ENCODE results near the gene FOXC1. TPM values are rescaled to one million over a fixed set of nuclear protein-coding genes. Genes with fewer than 3 reads are reported as not detected.

Gene FOXC1
- total and polyA plus RNA-seq, 10 of the 15 experiments (the other 5 are each of a cell fraction or from before 2014, with no cell fraction given) = 0.13 to 1.5 (median 0.48) TPM; not detected in 2

GRCh38 chr6:1629316-1629715, 19.6 kb downstream of the FOXC1 start:
- RAD21 ChIA-PET (ENCODE audit: unreplicated experiment) = no interaction called here
- SMC1A ChIA-PET (ENCODE audit: uncharacterized antibody, unreplicated experiment) = no interaction called here
- WGBS (ENCODE audit: insufficient coverage, insufficient replicate concordance, low lambda C conversion rate, missing lambda C conversion rate) = 92% methylated on average over 14 of the region's 14 CpGs
- H3K27ac ChIP-seq (ENCODE audit: control insufficient read depth, insufficient read depth) = no peak overlapping the region
- CTCF ChIA-PET = interaction anchor here (1.2 kb wide), 1 partner anchor 23 kb away, joined by 4 read pairs; no protein-coding TSS in a partner anchor
- H2AFZ ChIP-seq (ENCODE audit: control insufficient read depth, low read depth, low read length) = no peak overlapping the region
- DNase-seq (ENCODE audit: low read depth, low spot score) = no peak
- POLR2A ChIA-PET = no interaction called here
- peaks cover 4 to 10% of the 10 kb centered on the region in 2 experiments for H3K27me3 ChIP-seq (replicated peaks in 1 of 2; ENCODE audit: control insufficient read depth in 2 of 2, insufficient read depth in 2 of 2, low read length in 1 of 2)
- H3K4me3 ChIP-seq = no peak overlapping the region
- 0 out of 2 replicates have a peak, but pooled peaks cover 3% of the 10 kb centered on the region for H4K20me1 ChIP-seq (ENCODE audit: control insufficient read depth, insufficient read depth)
- no peak for FAIRE-seq
- H3K36me3 ChIP-seq (ENCODE audit: control insufficient read depth in 2 of 2, insufficient read depth in 2 of 2, low read length in 1 of 2) = no peaks in the 10 kb centered on the region
- H3K4me2 ChIP-seq (ENCODE audit: control insufficient read depth, insufficient read depth) = no peak overlapping the region
- TF ChIP-seq RFX5 (IDR thresholded peaks at IDR 0.05; ENCODE audit: low read depth, low read length) (no peak), E2F4 (IDR thresholded peaks at IDR 0.05; ENCODE audit: low read depth, low read length) (no peak)
- H3K9me3 ChIP-seq (replicated peaks; ENCODE audit: control insufficient read depth, insufficient read depth, low read length) = no peaks in the 10 kb centered on the region
- no peak overlapping the region for H3K9ac ChIP-seq (ENCODE audit: control insufficient read depth, insufficient read depth, low read length)
- no TSS peak for BruUV-seq (replicated peaks)
- in situ Hi-C loops (cut with MboI) (no loop called here), intact Hi-C loops (cut with micrococcal nuclease; ENCODE audit: unreplicated experiment) (no loop called here)
- ATAC-seq = no peak
- no peaks in the 10 kb centered on the region for H3K79me2 ChIP-seq (ENCODE audit: control insufficient read depth, insufficient read depth, low read length)
- peaks cover 5% of the 10 kb centered on the region for H3K4me1 ChIP-seq (ENCODE audit: control insufficient read depth, insufficient read depth, low read length)

DNA sequence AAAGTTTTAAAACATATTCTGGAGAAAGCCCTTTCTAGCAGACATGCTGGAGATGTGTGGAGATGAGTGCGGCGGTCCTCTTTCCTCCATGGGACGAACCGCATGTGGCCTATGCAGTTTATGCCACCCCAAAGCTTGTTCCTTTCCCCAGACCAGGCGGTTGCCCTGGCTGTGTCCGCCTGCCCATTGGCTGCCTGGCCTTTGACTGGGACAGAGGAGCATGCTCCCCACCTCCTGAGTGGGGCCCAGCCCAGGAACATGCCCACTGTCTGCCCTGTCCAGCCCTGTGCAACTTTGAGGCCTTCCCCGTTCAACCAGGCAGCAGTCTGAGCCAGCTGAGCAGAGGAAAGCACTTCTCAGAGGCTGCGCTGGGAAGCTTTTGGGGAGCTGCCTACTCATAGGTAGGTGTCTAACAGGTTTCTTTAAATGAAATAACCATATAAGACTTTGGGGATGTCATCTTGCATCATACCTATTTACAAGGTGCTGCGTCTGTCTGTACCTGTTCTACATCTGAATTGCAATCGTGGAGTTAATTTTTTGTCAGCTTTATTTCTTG, 20.6 kb downstream of the FOXC1 start:
- no peak overlapping the region for H2AFZ ChIP-seq (ENCODE audit: control insufficient read depth, low read depth, low read length)
- ChIA-PET RAD21 (ENCODE audit: unreplicated experiment) (interaction anchor here (0.9 kb wide), 1 partner anchor 724 kb away, joined by 3 read pairs; no protein-coding TSS in a partner anchor), SMC1A (ENCODE audit: uncharacterized antibody, unreplicated experiment) (no interaction called here), POLR2A (no interaction called here), CTCF (interaction anchor here (0.7 to 1.4 kb wide), 2 partner anchors 34 to 112 kb away, joined by 3 read pairs; no protein-coding TSS in a partner anchor)
- no peaks in the 10 kb centered on the region for H3K79me2 ChIP-seq (ENCODE audit: control insufficient read depth, insufficient read depth, low read length)
- H3K4me1 ChIP-seq (ENCODE audit: control insufficient read depth, insufficient read depth, low read length) = peaks cover under 1% of the 10 kb centered on the region
- no peak overlapping the region for H3K9ac ChIP-seq (ENCODE audit: control insufficient read depth, insufficient read depth, low read length)
- FAIRE-seq = no peak
- peaks cover 3 to 4% of the 10 kb centered on the region in 2 experiments for H3K27me3 ChIP-seq (replicated peaks in 1 of 2; ENCODE audit: control insufficient read depth in 2 of 2, insufficient read depth in 2 of 2, low read length in 1 of 2)
- BruUV-seq (replicated peaks) = no TSS peak
- H3K4me2 ChIP-seq (ENCODE audit: control insufficient read depth, insufficient read depth) = no peak overlapping the region
- 0 out of 2 replicates have a peak, but pooled peaks cover 1% of the 10 kb centered on the region for H4K20me1 ChIP-seq (ENCODE audit: control insufficient read depth, insufficient read depth)
- 91% methylated on average over 10 of the region's 10 CpGs for WGBS (ENCODE audit: insufficient coverage, insufficient replicate concordance, low lambda C conversion rate, missing lambda C conversion rate)
- no peak for ATAC-seq
- H3K9me3 ChIP-seq (replicated peaks; ENCODE audit: control insufficient read depth, insufficient read depth, low read length) = no peaks in the 10 kb centered on the region
- intact Hi-C loops (cut with micrococcal nuclease; ENCODE audit: unreplicated experiment) = no loop called here
- H3K27ac ChIP-seq (ENCODE audit: control insufficient read depth, insufficient read depth) = no peak overlapping the region
- no peak for DNase-seq (ENCODE audit: low read depth, low spot score)
- in situ Hi-C loops (cut with MboI) = no loop called here
- H3K4me3 ChIP-seq = no peak overlapping the region
- no peaks in the 10 kb centered on the region for H3K36me3 ChIP-seq (ENCODE audit: control insufficient read depth in 2 of 2, insufficient read depth in 2 of 2, low read length in 1 of 2)
- TF ChIP-seq ZNF384 (IDR thresholded peaks at IDR 0.05; ENCODE audit: borderline replicate concordance, low read depth, low read length) (no peak), ZBED1 (IDR thresholded peaks at IDR 0.05; ENCODE audit: borderline replicate concordance) (no peak), SREBF2 (IDR thresholded peaks at IDR 0.05; ENCODE audit: low read length) (no peak), IRF5 (IDR thresholded peaks at IDR 0.05; ENCODE audit: borderline replicate concordance) (no peak)
- TF ChIP-seq, protein P1, sequence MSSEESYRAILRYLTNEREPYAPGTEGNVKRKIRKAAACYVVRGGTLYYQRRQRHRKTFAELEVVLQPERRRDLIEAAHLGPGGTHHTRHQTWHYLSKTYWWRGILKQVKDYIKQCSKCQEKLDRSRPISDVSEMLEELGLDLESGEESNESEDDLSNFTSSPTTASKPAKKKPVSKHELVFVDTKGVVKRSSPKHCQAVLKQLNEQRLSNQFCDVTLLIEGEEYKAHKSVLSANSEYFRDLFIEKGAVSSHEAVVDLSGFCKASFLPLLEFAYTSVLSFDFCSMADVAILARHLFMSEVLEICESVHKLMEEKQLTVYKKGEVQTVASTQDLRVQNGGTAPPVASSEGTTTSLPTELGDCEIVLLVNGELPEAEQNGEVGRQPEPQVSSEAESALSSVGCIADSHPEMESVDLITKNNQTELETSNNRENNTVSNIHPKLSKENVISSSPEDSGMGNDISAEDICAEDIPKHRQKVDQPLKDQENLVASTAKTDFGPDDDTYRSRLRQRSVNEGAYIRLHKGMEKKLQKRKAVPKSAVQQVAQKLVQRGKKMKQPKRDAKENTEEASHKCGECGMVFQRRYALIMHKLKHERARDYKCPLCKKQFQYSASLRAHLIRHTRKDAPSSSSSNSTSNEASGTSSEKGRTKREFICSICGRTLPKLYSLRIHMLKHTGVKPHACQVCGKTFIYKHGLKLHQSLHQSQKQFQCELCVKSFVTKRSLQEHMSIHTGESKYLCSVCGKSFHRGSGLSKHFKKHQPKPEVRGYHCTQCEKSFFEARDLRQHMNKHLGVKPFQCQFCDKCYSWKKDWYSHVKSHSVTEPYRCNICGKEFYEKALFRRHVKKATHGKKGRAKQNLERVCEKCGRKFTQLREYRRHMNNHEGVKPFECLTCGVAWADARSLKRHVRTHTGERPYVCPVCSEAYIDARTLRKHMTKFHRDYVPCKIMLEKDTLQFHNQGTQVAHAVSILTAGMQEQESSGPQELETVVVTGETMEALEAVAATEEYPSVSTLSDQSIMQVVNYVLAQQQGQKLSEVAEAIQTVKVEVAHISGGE (CRISPR knock-in tag; IDR thresholded peaks at IDR 0.05) = no peak
- TF ChIP-seq, protein P2, sequence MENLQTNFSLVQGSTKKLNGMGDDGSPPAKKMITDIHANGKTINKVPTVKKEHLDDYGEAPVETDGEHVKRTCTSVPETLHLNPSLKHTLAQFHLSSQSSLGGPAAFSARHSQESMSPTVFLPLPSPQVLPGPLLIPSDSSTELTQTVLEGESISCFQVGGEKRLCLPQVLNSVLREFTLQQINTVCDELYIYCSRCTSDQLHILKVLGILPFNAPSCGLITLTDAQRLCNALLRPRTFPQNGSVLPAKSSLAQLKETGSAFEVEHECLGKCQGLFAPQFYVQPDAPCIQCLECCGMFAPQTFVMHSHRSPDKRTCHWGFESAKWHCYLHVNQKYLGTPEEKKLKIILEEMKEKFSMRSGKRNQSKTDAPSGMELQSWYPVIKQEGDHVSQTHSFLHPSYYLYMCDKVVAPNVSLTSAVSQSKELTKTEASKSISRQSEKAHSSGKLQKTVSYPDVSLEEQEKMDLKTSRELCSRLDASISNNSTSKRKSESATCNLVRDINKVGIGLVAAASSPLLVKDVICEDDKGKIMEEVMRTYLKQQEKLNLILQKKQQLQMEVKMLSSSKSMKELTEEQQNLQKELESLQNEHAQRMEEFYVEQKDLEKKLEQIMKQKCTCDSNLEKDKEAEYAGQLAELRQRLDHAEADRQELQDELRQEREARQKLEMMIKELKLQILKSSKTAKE (IDR thresholded peaks at IDR 0.05; ENCODE audit: low read depth, poor library complexity, severe bottlenecking) = no peak

All from GM12878 (cell line).